HEK293 (cell line): ENCODE data around the gene CAPZB.

Experiments
- CTCF ChIA-PET: fragments of 350-600 bp; formaldehyde crosslinking; extraction: SDS; loops from one replicate; lab custom pipeline; 2021; ENCODE audit warnings: antibody characterized with exemption; lab: Yijun Ruan, JAX
- POLR2A ChIA-PET: fragments of 300-600 bp; formaldehyde crosslinking; extraction: SDS; loops from one replicate; lab custom pipeline; 2020; ENCODE audit warnings: antibody characterized with exemption, inconsistent platforms; lab: Yijun Ruan, JAX
- H3K27ac ChIP-seq: fragments of 200-500 bp; sonication (Bioruptor generic); 2 replicates; pipeline ENCODE4 v1.5.1; 2014; ENCODE audit warnings: low read depth, low read length, control low read depth, inconsistent platforms; ENCODE audit errors: extremely low read depth
- H3K36me3 ChIP-seq, 2 experiments: fragments of 200-500 bp in 1 of 2; sonication (Bioruptor generic) in 1 of 2; 1 replicate in 1 of 2; 2 replicates in 1 of 2; pipeline ENCODE4 v1.5.1; 2014 to 2017; ENCODE audit warnings: inconsistent platforms in 2 of 2, low read length in 2 of 2; ENCODE audit not compliant: control insufficient read depth in 2 of 2, insufficient read depth in 1 of 2
- H3K4me1 ChIP-seq: fragments of 200-500 bp; sonication (Bioruptor generic); 2 replicates; pipeline ENCODE4 v1.5.1; 2014; ENCODE audit warnings: mild to moderate bottlenecking, low read length, inconsistent platforms; ENCODE audit not compliant: control insufficient read depth, insufficient read depth
- H3K4me3 ChIP-seq: 2 replicates; pipeline ENCODE4 v1.5.1; 2011; ENCODE audit warnings: low read depth, mild to moderate bottlenecking, control low read depth, low read length, moderate library complexity
- H3K9me3 ChIP-seq: fragments of 200-500 bp; sonication (Bioruptor generic); 2 replicates; pipeline ENCODE4 v1.5.1; 2014; ENCODE audit warnings: low read depth, low read length, inconsistent platforms; ENCODE audit not compliant: control insufficient read depth, insufficient read depth
- GFI1B ChIP-seq: fragments of 450-650 bp; formaldehyde crosslinking; IDR thresholded peaks from 2 replicates; pipeline ENCODE4 v1.5.1; 2016; ENCODE audit warnings: missing biosample characterization, missing genetic modification characterization
- KLF16 ChIP-seq: fragments of 450-650 bp; formaldehyde crosslinking; IDR thresholded peaks from 2 replicates; pipeline ENCODE4 v1.5.1; 2017; ENCODE audit warnings: missing biosample characterization, missing genetic modification characterization
- MYNN ChIP-seq: fragments of 450-650 bp; formaldehyde crosslinking; IDR thresholded peaks from 2 replicates; pipeline ENCODE4 v1.5.1; 2016; ENCODE audit warnings: missing biosample characterization, missing genetic modification characterization, borderline replicate concordance
- SP2 ChIP-seq: fragments of 450-650 bp; formaldehyde crosslinking; IDR thresholded peaks from 2 replicates; pipeline ENCODE4 v1.5.1; 2016; ENCODE audit warnings: missing biosample characterization, missing genetic modification characterization
- ZNF148 ChIP-seq: fragments of 450-650 bp; formaldehyde crosslinking; IDR thresholded peaks from 2 replicates; pipeline ENCODE4 v1.5.0; 2017; ENCODE audit warnings: missing biosample characterization, missing genetic modification characterization, borderline replicate concordance
- ZNF184 ChIP-seq: fragments of 450-650 bp; IDR thresholded peaks from 2 replicates; pipeline ENCODE4 v1.5.1; 2018; ENCODE audit warnings: missing biosample characterization, mild to moderate bottlenecking, missing genetic modification characterization
- ZNF202 ChIP-seq: fragments of 450-650 bp; formaldehyde crosslinking; IDR thresholded peaks from 2 replicates; pipeline ENCODE4 v1.5.1; 2016; ENCODE audit warnings: missing biosample characterization, missing genetic modification characterization, borderline replicate concordance
- ZNF311 ChIP-seq: fragments of 450-650 bp; formaldehyde crosslinking; IDR thresholded peaks from 2 replicates; pipeline ENCODE4 v1.5.1; 2017; ENCODE audit warnings: missing biosample characterization, missing genetic modification characterization, borderline replicate concordance
- ZNF664 ChIP-seq: fragments of 450-650 bp; formaldehyde crosslinking; IDR thresholded peaks from 2 replicates; pipeline ENCODE4 v1.5.1; 2016; ENCODE audit warnings: missing biosample characterization, missing genetic modification characterization
- ZNF704 ChIP-seq: fragments of 450-650 bp; formaldehyde crosslinking; IDR thresholded peaks from 2 replicates; pipeline ENCODE4 v1.5.1; 2016; ENCODE audit warnings: missing biosample characterization, missing genetic modification characterization
- ZNF768 ChIP-seq: fragments of 450-650 bp; formaldehyde crosslinking; IDR thresholded peaks from 2 replicates; pipeline ENCODE4 v1.5.1; 2018; ENCODE audit warnings: missing biosample characterization, mild to moderate bottlenecking, missing genetic modification characterization
- TF ChIP-seq, protein P1 (sequence below): fragments of 450-650 bp; formaldehyde crosslinking; IDR thresholded peaks from 2 replicates; pipeline ENCODE4 v1.5.1; 2016; ENCODE audit warnings: missing biosample characterization, missing genetic modification characterization
- TF ChIP-seq, protein P2 (sequence below): fragments of 450-650 bp; formaldehyde crosslinking; IDR thresholded peaks from 2 replicates; pipeline ENCODE4 v1.5.1; 2017; ENCODE audit warnings: missing biosample characterization, missing genetic modification characterization
- TF ChIP-seq, protein P3 (sequence below): fragments of 450-650 bp; formaldehyde crosslinking; IDR thresholded peaks from 2 replicates; pipeline ENCODE4 v1.5.1; 2016; ENCODE audit warnings: missing biosample characterization, missing genetic modification characterization
- TF ChIP-seq, protein P4 (sequence below): fragments of 450-650 bp; formaldehyde crosslinking; IDR thresholded peaks from 2 replicates; pipeline ENCODE4 v1.5.1; 2016; ENCODE audit warnings: missing biosample characterization, missing genetic modification characterization

CAPZB gene

DNA sequence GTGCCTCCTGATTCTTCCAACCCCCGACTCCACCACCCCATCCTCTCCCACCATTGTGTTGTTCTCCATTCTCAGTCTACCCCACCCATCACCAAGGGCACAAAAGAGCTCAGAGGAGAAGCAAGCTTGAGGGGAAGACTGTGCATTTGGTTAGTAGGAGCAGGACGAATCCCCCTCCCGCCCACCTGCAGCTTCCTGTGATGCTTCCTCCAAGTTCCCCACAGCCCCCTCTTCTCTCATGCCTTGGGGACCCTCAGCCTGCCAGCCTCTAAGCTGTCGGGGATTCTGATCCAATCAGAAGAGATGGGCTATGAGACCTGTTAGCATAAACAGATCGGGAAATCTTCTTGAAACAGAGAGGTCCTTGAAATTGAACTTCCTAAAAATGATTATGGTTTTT, 22.2 kb upstream of the CAPZB start:
- H3K27ac ChIP-seq = no peak overlapping the region
- no peak overlapping the region for H3K4me3 ChIP-seq
- no peak for TF ChIP-seq SP2 (tag by site-specific recombination)
- no peak for TF ChIP-seq KLF16 (tag by site-specific recombination)
- TF ChIP-seq ZNF704 = no peak
- TF ChIP-seq ZNF202 (tag by site-specific recombination) = no peak
- no peak for TF ChIP-seq ZNF148 (tag by site-specific recombination)
- TF ChIP-seq GFI1B = no peak
- TF ChIP-seq, protein P1, sequence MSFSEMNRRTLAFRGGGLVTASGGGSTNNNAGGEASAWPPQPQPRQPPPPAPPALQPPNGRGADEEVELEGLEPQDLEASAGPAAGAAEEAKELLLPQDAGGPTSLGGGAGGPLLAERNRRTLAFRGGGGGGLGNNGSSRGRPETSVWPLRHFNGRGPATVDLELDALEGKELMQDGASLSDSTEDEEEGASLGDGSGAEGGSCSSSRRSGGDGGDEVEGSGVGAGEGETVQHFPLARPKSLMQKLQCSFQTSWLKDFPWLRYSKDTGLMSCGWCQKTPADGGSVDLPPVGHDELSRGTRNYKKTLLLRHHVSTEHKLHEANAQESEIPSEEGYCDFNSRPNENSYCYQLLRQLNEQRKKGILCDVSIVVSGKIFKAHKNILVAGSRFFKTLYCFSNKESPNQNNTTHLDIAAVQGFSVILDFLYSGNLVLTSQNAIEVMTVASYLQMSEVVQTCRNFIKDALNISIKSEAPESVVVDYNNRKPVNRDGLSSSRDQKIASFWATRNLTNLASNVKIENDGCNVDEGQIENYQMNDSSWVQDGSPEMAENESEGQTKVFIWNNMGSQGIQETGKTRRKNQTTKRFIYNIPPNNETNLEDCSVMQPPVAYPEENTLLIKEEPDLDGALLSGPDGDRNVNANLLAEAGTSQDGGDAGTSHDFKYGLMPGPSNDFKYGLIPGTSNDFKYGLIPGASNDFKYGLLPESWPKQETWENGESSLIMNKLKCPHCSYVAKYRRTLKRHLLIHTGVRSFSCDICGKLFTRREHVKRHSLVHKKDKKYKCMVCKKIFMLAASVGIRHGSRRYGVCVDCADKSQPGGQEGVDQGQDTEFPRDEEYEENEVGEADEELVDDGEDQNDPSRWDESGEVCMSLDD (tag by site-specific recombination) = no peak
- TF ChIP-seq, protein P2, sequence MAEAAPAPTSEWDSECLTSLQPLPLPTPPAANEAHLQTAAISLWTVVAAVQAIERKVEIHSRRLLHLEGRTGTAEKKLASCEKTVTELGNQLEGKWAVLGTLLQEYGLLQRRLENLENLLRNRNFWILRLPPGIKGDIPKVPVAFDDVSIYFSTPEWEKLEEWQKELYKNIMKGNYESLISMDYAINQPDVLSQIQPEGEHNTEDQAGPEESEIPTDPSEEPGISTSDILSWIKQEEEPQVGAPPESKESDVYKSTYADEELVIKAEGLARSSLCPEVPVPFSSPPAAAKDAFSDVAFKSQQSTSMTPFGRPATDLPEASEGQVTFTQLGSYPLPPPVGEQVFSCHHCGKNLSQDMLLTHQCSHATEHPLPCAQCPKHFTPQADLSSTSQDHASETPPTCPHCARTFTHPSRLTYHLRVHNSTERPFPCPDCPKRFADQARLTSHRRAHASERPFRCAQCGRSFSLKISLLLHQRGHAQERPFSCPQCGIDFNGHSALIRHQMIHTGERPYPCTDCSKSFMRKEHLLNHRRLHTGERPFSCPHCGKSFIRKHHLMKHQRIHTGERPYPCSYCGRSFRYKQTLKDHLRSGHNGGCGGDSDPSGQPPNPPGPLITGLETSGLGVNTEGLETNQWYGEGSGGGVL (tag by site-specific recombination) = no peak
- TF ChIP-seq, protein P3, sequence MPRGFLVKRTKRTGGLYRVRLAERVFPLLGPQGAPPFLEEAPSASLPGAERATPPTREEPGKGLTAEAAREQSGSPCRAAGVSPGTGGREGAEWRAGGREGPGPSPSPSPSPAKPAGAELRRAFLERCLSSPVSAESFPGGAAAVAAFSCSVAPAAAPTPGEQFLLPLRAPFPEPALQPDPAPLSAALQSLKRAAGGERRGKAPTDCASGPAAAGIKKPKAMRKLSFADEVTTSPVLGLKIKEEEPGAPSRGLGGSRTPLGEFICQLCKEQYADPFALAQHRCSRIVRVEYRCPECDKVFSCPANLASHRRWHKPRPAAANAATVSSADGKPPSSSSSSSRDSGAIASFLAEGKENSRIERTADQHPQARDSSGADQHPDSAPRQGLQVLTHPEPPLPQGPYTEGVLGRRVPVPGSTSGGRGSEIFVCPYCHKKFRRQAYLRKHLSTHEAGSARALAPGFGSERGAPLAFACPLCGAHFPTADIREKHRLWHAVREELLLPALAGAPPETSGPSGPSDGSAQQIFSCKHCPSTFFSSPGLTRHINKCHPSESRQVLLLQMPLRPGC (tag by site-specific recombination) = no peak
- no peak for TF ChIP-seq MYNN (tag by site-specific recombination)
- no peak for TF ChIP-seq ZNF311 (tag by site-specific recombination)
- H3K9me3 ChIP-seq = no peaks in the 10 kb centered on the region
- H3K36me3 ChIP-seq = no peaks in the 10 kb centered on the region
- ChIA-PET POLR2A (interaction anchor here (0.5 kb wide), 1 partner anchor 134 kb away, joined by 3 read pairs; no protein-coding TSS in a partner anchor), CTCF (interaction anchor here (0.6 kb wide), 1 partner anchor 146 kb away, joined by 3 read pairs; no protein-coding TSS in a partner anchor)
- H3K4me1 ChIP-seq = peaks cover 13% of the 10 kb centered on the region

DNA sequence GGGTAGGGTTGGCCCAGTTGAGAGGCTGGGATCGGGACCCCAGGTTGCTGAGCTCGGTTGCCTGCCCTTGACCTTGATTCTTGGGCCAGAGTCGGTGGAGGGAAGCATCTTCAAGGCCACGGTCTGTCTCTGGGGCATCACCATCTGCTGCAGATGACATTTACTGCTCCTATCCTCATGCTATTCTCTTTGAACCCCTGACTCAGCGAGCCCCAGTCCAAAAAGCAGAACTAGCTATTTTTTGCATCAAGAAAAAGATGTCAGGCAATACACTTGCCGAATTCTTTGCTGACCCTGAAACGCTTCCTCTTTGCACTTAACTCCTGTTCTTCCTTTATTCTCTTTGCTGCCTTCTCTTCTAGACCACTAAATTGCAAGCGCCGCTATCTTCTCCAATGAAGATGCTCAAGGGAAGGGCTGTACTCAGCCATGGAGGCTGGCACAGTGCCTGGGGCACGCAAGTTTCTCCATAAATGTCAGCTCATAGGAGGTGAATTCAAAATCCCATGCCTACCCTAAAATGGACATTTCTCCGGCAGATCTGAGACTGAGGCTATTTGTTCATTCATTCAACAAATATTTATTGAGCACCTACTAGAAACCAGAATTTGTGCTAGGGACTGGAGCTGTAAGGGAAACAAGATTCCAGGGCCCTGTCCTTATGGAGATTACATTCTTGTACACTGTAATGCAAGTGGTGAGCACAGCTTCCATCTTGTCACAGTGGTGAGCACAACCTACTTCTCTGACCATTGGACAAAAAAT, 20.5 kb upstream of the CAPZB start:
- ChIA-PET POLR2A (no interaction called here), CTCF (no interaction called here)
- H3K27ac ChIP-seq = no peak overlapping the region; the same call in 1 of the 2 replicates
- TF ChIP-seq ZNF768 (tag by site-specific recombination) (no peak), ZNF664 (peak; percentile 52; the same call in 1 of the 2 replicates), ZNF184 (tag by site-specific recombination) (no peak)
- TF ChIP-seq, protein P4, sequence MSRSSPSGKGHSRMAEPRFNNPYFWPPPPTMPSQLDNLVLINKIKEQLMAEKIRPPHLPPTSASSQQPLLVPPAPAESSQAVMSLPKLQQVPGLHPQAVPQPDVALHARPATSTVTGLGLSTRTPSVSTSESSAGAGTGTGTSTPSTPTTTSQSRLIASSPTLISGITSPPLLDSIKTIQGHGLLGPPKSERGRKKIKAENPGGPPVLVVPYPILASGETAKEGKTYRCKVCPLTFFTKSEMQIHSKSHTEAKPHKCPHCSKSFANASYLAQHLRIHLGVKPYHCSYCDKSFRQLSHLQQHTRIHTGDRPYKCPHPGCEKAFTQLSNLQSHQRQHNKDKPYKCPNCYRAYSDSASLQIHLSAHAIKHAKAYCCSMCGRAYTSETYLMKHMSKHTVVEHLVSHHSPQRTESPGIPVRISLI (tag by site-specific recombination) = no peak
- H3K36me3 ChIP-seq = no peaks in the 10 kb centered on the region
- H3K9me3 ChIP-seq = no peaks in the 10 kb centered on the region
- H3K4me1 ChIP-seq = peaks cover 13% of the 10 kb centered on the region
- no peak overlapping the region for H3K4me3 ChIP-seq
